Endothelial cell of umbilical vein (primary cell): Measurements from ENCODE around the gene RASL12.

Source experiments
- CTCF ChIP-seq, 2 donors: IDR thresholded peaks; 1 replicate in 1 of 2; 2 replicates in 1 of 2; pipeline ENCODE4 v1.5.1; 2011; ENCODE audit warnings: low read length in 2 of 2, mild to moderate bottlenecking in 2 of 2, moderate library complexity in 2 of 2, control low read depth in 1 of 2, inconsistent platforms in 1 of 2, low read depth in 1 of 2; ENCODE audit not compliant: insufficient read depth in 1 of 2; ENCODE audit errors: extremely low read depth in 1 of 2
- EZH2 ChIP-seq: IDR thresholded peaks from 2 replicates; pipeline ENCODE4 v1.6.1; 2012; ENCODE audit warnings: borderline replicate concordance, low read depth, mild to moderate bottlenecking, moderate library complexity, low read length, inconsistent platforms; ENCODE audit not compliant: severe bottlenecking
- FOS ChIP-seq: IDR thresholded peaks from 2 replicates; pipeline ENCODE4 v1.6.1; 2011; ENCODE audit warnings: mild to moderate bottlenecking, low read length, moderate library complexity, borderline replicate concordance; ENCODE audit not compliant: insufficient read depth
- GATA2 ChIP-seq: IDR thresholded peaks from 2 replicates; pipeline ENCODE4 v1.7.0; 2011; ENCODE audit warnings: low read depth, mild to moderate bottlenecking, moderate library complexity, mixed read lengths, low read length; ENCODE audit not compliant: insufficient read length, insufficient read depth
- JUN ChIP-seq: IDR thresholded peaks from 2 replicates; pipeline ENCODE4 v1.6.1; 2011; ENCODE audit warnings: borderline replicate concordance, low read depth; ENCODE audit not compliant: insufficient read length, insufficient read depth
- MAX ChIP-seq: IDR thresholded peaks from 2 replicates; pipeline ENCODE4 v1.6.1; 2011; ENCODE audit not compliant: insufficient read depth, insufficient read length
- MYC ChIP-seq: IDR thresholded peaks from one replicate; pipeline ENCODE4 v1.6.1; 2011; ENCODE audit warnings: mild to moderate bottlenecking, low read depth, low read length
- POLR2A ChIP-seq: IDR thresholded peaks from 2 replicates; pipeline ENCODE4 v1.6.1; 2012; ENCODE audit warnings: low read depth, mild to moderate bottlenecking, control low read depth, low read length
- POLR2AphosphoS5 ChIP-seq: IDR thresholded peaks from 2 replicates; pipeline ENCODE4 v1.6.1; 2012; ENCODE audit warnings: low read depth, mild to moderate bottlenecking, control low read depth, low read length, moderate library complexity; ENCODE audit not compliant: insufficient read depth

- no peak for TF ChIP-seq POLR2A
- TF ChIP-seq CTCF (IDR thresholded peaks at IDR 0.05; ENCODE audit: extremely low read depth in 1 of 2, insufficient read depth in 1 of 2, low read depth in 1 of 2, low read length in 2 of 2): peak; percentile 91 to 96
- TF ChIP-seq POLR2AphosphoS5: no peak
- TF ChIP-seq MYC: no peak
- no peak for TF ChIP-seq EZH2
- no peak for TF ChIP-seq JUN
- TF ChIP-seq GATA2: no peak
- TF ChIP-seq MAX: no peak
- no peak for TF ChIP-seq FOS
Measured at GRCh38 chr15:65054333-65055200, 13.2 kb downstream of the RASL12 start.
